DND-41 (cell line): ENCODE data around the gene KIF1A.
"Not testable (repeated sequence)": the region's sequence is repeated elsewhere in the genome, so short reads cannot be mapped to it uniquely, and the experiment has no call there.

Source experiments
- ATAC-seq: fragments of 200-7000 bp; cut with Tn5 transposase; 3 replicates; pipeline ENCODE4 v1.9.1; 2021; ENCODE audit warnings: low read depth; ENCODE audit not compliant: insufficient read depth
- DNase-seq: peaks from one replicate; pipeline ENCODE4 v3.0.0-alpha.2; 2020
- H2AFZ ChIP-seq: 2 replicates; pipeline ENCODE4 v1.6.0; 2012; ENCODE audit warnings: low read depth, low read length
- H3K27ac ChIP-seq: 2 replicates; pipeline ENCODE4 v1.5.1; 2012; ENCODE audit warnings: low read length, inconsistent platforms
- H3K27me3 ChIP-seq: fragments of 200-600 bp; sonication (generic); 2 replicates; pipeline ENCODE4 v1.6.0; 2012; ENCODE audit warnings: low read length, mild to moderate bottlenecking, inconsistent platforms; ENCODE audit not compliant: insufficient read depth, poor library complexity
- H3K36me3 ChIP-seq: 2 replicates; pipeline ENCODE4 v1.5.1; 2012; ENCODE audit warnings: low read length, inconsistent platforms; ENCODE audit not compliant: insufficient read depth
- H3K4me1 ChIP-seq: 2 replicates; pipeline ENCODE4 v1.5.1; 2012; ENCODE audit warnings: mild to moderate bottlenecking, low read length; ENCODE audit not compliant: insufficient read depth
- H3K4me2 ChIP-seq: 2 replicates; pipeline ENCODE4 v1.6.0; 2012; ENCODE audit warnings: mild to moderate bottlenecking, moderate library complexity, low read length, inconsistent platforms; ENCODE audit not compliant: insufficient read depth
- H3K4me3 ChIP-seq, 2 experiments: fragments of 200-600 bp in 1 of 2; shearing (Covaris generic) in 1 of 2; 2 replicates each; pipeline ENCODE4 v1.5.1; 2012 to 2016; ENCODE audit warnings: inconsistent platforms in 2 of 2, low read length in 2 of 2, mild to moderate bottlenecking in 2 of 2, low read depth in 1 of 2, moderate library complexity in 1 of 2
- H3K79me2 ChIP-seq: 2 replicates; pipeline ENCODE4 v1.6.0; 2012; ENCODE audit warnings: low read length, inconsistent platforms; ENCODE audit not compliant: insufficient read depth
- H3K9ac ChIP-seq: 2 replicates; pipeline ENCODE4 v1.6.0; 2012; ENCODE audit warnings: low read depth, mild to moderate bottlenecking, inconsistent platforms, low read length, moderate library complexity
- H3K9me3 ChIP-seq: 2 replicates; pipeline ENCODE4 v1.5.1; 2012; ENCODE audit warnings: low read length, moderate library complexity, mild to moderate bottlenecking, inconsistent platforms; ENCODE audit not compliant: insufficient read depth, severe bottlenecking
- H4K20me1 ChIP-seq: 2 replicates; pipeline ENCODE4 v1.6.0; 2012; ENCODE audit warnings: low read length; ENCODE audit not compliant: insufficient read depth
- CTCF ChIP-seq: IDR thresholded peaks from 2 replicates; pipeline ENCODE4 v1.5.1; 2012; ENCODE audit warnings: borderline replicate concordance, low read length, moderate library complexity, mild to moderate bottlenecking; ENCODE audit not compliant: poor library complexity, severe bottlenecking; ENCODE audit errors: extremely low read depth
- EZH2 ChIP-seq: IDR thresholded peaks from 3 replicates; pipeline ENCODE4 v1.6.1; 2012; ENCODE audit warnings: borderline replicate concordance, low read depth, mild to moderate bottlenecking, moderate library complexity, low read length, inconsistent platforms; ENCODE audit not compliant: severe bottlenecking

The KIF1A gene

GRCh38 chr2:240781471-240782220 is 38.4 kb downstream of the KIF1A start:
- H3K79me2 ChIP-seq = no peaks in the 10 kb centered on the region
- no peak overlapping the region for H3K4me2 ChIP-seq
- H3K36me3 ChIP-seq = no peaks in the 10 kb centered on the region
- H3K27ac ChIP-seq = no peak overlapping the region
- no peaks in the 10 kb centered on the region for H3K9me3 ChIP-seq
- TF ChIP-seq CTCF (no peak), EZH2 (no peak)
- H3K4me1 ChIP-seq = no peaks in the 10 kb centered on the region
- DNase-seq (no peak), ATAC-seq (no peak)
- H3K27me3 ChIP-seq = no peaks in the 10 kb centered on the region
- H2AFZ ChIP-seq = no peak overlapping the region
- no peak overlapping the region for H3K4me3 ChIP-seq
- no peak overlapping the region for H3K9ac ChIP-seq
- no peaks in the 10 kb centered on the region for H4K20me1 ChIP-seq

GRCh38 chr2:240780023-240780700 is 39.9 kb downstream of the KIF1A start:
- no peak for TF ChIP-seq EZH2
- TF ChIP-seq CTCF = no peak
- Histone ChIP-seq H3K27ac (no peak overlapping the region), H3K27me3 (no peaks in the 10 kb centered on the region), H3K79me2 (no peaks in the 10 kb centered on the region), H2AFZ (no peak overlapping the region), H3K4me2 (no peak overlapping the region), H3K4me3 (no peak overlapping the region), H3K4me1 (no peaks in the 10 kb centered on the region), H4K20me1 (no peaks in the 10 kb centered on the region), H3K36me3 (no peaks in the 10 kb centered on the region), H3K9ac (no peak overlapping the region), H3K9me3 (no peaks in the 10 kb centered on the region)
- no peak for DNase-seq
- no peak for ATAC-seq

GRCh38 chr2:240779250-240779832 is 40.7 kb downstream of the KIF1A start:
- not testable (repeated sequence) for H3K27me3 ChIP-seq, DNase-seq, H3K9ac ChIP-seq, H3K4me3 ChIP-seq, H4K20me1 ChIP-seq, H3K79me2 ChIP-seq, H3K36me3 ChIP-seq, H2AFZ ChIP-seq, H3K9me3 ChIP-seq, ATAC-seq, H3K27ac ChIP-seq, H3K4me2 ChIP-seq, H3K4me1 ChIP-seq

- Histone ChIP-seq H3K27me3 (no peaks in the 10 kb centered on the region), H2AFZ (no peak overlapping the region), H3K36me3 (no peaks in the 10 kb centered on the region), H3K4me1 (no peaks in the 10 kb centered on the region), H3K4me3 (no peak overlapping the region), H4K20me1 (no peaks in the 10 kb centered on the region), H3K79me2 (no peaks in the 10 kb centered on the region), H3K27ac (no peak overlapping the region), H3K9ac (no peak overlapping the region), H3K4me2 (no peak overlapping the region), H3K9me3 (no peaks in the 10 kb centered on the region)
- TF ChIP-seq EZH2 (no peak), CTCF (no peak)
- no peak; the same call in 2 of the 3 replicates for ATAC-seq
- DNase-seq = no peak
Measured at GRCh38 chr2:240778426-240778825, 41.6 kb downstream of the KIF1A start.
